RWPE2 (cell line): Measurements from ENCODE around the gene NR4A2.

Source experiments
- ATAC-seq: fragments of 200-7000 bp; cut with Tn5 transposase; 3 replicates; pipeline ENCODE4 v1.9.1; 2021; ENCODE audit warnings: low read depth
- DNase-seq: peaks from one replicate; pipeline ENCODE4 v3.0.0-alpha.2; 2020; ENCODE audit warnings: low spot score
- H3K27ac ChIP-seq: fragments of 450-650 bp; 2 replicates; pipeline ENCODE4 v1.5.1; 2017; ENCODE audit warnings: mild to moderate bottlenecking; ENCODE audit not compliant: poor library complexity, severe bottlenecking
- H3K27me3 ChIP-seq: fragments of 250-450 bp; sonication (Bioruptor Pico); 2 replicates; pipeline ENCODE4 v1.5.1; 2021; ENCODE audit warnings: mild to moderate bottlenecking, moderate library complexity; ENCODE audit not compliant: insufficient read depth, poor library complexity, severe bottlenecking
- H3K36me3 ChIP-seq: fragments of 250-450 bp; sonication (Bioruptor Pico); 2 replicates; pipeline ENCODE4 v1.5.1; 2020; ENCODE audit warnings: low read depth, mild to moderate bottlenecking, moderate library complexity
- H3K4me1 ChIP-seq: fragments of 250-450 bp; sonication (Bioruptor Pico); 2 replicates; pipeline ENCODE4 v1.5.1; 2021; ENCODE audit warnings: mild to moderate bottlenecking, moderate library complexity; ENCODE audit not compliant: insufficient read depth, poor library complexity, severe bottlenecking
- H3K4me3 ChIP-seq: fragments of 250-450 bp; sonication (Bioruptor Pico); 2 replicates; pipeline ENCODE4 v1.5.1; 2021; ENCODE audit warnings: mild to moderate bottlenecking, moderate library complexity; ENCODE audit not compliant: severe bottlenecking
- H3K9me3 ChIP-seq: fragments of 250-450 bp; sonication (Bioruptor Pico); 2 replicates; pipeline ENCODE4 v1.5.1; 2021; ENCODE audit warnings: mild to moderate bottlenecking, moderate library complexity; ENCODE audit not compliant: severe bottlenecking
- TF ChIP-seq, protein P1 (sequence below): fragments of 450-650 bp; IDR thresholded peaks from one replicate; pipeline ENCODE4 v1.5.1; 2017; ENCODE audit warnings: mild to moderate bottlenecking, moderate library complexity; ENCODE audit not compliant: poor library complexity, severe bottlenecking

The NR4A2 gene

DNA sequence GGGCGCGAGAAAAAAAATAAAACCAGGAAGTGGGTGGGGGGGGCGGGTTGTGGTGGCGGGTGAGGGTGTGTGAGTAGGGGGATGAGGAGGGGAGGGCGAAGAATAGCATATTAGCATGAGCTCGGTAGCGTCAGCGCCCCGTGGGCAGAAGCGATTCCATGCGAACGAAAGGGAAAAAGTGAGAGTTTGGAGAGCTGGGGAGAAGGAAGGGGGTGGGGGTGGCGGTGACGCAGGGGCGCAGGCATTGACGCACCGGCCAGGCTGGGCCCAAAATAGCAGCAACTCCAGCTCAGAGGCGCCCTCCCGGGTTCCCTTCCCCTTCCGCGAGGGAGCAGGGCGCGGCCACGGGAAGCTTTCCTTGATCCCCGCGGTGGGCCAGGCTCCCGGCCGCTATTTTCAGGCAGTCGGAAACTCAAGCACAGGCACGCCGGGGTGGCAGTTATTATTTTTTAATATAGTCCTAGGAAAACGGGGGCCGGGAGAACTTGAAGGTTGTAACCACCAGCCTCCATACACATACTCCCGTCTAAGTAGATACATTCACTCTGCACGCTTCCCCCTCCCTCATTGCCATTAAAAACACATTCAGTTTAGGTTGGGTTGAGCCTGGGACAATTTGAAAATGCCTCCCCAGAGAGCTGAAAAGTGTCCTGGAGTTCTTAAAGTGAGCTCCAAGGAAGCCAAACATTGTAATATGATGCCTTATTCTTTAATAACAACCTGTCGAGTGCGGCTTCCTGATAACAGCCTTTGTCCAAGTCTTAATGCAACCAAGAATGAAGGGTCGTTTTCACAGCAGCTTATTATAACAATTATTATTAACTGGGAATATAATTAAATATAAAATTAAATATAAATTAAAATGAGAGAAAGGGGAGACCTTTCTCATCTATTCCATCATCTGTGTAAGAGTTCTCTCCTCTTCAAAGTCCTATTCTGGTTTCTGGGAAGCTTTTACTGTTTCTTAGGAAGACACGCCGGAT lies 2.3 kb upstream of the NR4A2 start:
- Histone ChIP-seq H3K27ac (peak overlapping the region; percentile 79), H3K9me3 (no peaks in the 10 kb centered on the region), H3K4me1 (peaks cover 12% of the 10 kb centered on the region), H3K36me3 (no peaks in the 10 kb centered on the region), H3K27me3 (no peaks in the 10 kb centered on the region), H3K4me3 (peak overlapping the region; percentile 75)
- ATAC-seq (peak; percentile 62), DNase-seq (peak; percentile 85)
- TF ChIP-seq, protein P1, sequence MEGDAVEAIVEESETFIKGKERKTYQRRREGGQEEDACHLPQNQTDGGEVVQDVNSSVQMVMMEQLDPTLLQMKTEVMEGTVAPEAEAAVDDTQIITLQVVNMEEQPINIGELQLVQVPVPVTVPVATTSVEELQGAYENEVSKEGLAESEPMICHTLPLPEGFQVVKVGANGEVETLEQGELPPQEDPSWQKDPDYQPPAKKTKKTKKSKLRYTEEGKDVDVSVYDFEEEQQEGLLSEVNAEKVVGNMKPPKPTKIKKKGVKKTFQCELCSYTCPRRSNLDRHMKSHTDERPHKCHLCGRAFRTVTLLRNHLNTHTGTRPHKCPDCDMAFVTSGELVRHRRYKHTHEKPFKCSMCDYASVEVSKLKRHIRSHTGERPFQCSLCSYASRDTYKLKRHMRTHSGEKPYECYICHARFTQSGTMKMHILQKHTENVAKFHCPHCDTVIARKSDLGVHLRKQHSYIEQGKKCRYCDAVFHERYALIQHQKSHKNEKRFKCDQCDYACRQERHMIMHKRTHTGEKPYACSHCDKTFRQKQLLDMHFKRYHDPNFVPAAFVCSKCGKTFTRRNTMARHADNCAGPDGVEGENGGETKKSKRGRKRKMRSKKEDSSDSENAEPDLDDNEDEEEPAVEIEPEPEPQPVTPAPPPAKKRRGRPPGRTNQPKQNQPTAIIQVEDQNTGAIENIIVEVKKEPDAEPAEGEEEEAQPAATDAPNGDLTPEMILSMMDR: no peak

DNA sequence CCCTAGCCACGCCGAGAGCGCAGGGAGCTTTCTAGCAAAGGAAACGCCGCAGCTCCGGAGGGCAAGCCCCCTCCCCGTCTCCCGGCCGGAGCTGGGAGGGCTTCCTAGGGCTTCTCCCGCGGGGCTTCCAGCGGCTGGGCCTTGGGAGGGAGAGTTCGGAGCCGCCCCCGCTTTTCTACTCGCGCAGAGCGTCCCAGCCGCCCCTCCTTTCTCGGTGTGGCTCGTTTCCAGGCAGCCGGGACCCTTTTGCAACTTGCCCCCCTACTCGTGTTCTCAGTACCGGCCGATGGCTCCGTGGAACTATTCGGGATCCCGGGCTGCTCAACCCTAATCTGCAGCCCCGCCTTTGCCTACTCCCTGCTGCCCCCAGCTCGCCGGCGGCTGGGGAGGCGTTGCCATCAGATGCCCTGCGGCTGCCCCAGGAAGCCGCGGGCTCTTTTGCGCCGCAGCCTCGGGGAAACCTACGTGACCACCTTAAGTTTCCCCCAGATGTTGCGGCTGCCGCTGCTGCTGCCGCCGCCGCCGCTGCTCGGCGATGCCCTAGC lies 1.5 kb upstream of the NR4A2 start:
- Histone ChIP-seq H3K36me3 (no peaks in the 10 kb centered on the region), H3K9me3 (no peaks in the 10 kb centered on the region), H3K27ac (peak overlapping the region; percentile 79), H3K4me3 (peak overlapping the region; percentile 75), H3K4me1 (peaks cover 9% of the 10 kb centered on the region), H3K27me3 (no peaks in the 10 kb centered on the region)
- no peak for DNase-seq
- ATAC-seq: peak; percentile 3; the same call in 2 of the 3 replicates
- TF ChIP-seq, protein P1: no peak

DNA sequence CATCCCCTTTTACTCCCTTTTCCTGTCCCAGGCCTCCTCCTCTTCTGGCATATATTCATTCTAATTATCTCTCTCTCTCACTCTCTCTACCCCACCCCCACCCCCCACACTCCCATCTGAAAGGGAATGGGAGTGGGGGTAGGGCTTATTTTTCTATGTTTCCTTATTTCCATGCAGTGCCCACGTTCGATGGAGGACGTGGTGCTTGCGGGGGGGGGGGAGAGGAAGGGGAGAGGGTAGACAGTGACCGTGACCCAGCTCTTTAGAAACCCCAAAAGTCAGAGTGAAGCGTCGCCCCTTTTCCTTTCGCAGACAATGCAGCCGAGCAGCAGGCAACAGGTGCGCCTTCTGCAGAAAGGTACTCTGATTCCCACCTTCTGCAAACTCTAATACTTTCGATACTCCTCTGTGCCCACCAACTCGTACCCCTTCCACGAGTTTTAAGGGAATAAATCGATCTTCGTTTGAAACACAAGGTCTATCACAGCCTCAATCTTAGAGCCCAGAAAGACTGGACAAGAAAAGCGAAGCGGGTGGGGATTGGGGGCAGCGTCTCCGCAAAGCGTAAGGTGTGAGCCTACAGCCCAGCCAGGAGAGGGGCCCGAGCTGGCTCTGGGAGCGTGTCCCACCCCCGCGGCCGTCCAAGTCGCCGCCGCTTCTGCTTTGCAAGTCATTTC lies 891 bp upstream of the NR4A2 start:
- Histone ChIP-seq H3K27ac (peak overlapping the region; percentile 79), H3K36me3 (no peaks in the 10 kb centered on the region), H3K27me3 (no peaks in the 10 kb centered on the region), H3K4me3 (peak overlapping the region; percentile 75), H3K9me3 (no peaks in the 10 kb centered on the region), H3K4me1 (peaks cover 9% of the 10 kb centered on the region)
- TF ChIP-seq, protein P1: no peak
- ATAC-seq: peak; percentile 8; the same call in 1 of the 3 replicates
- peak; percentile 71 for DNase-seq

DNA sequence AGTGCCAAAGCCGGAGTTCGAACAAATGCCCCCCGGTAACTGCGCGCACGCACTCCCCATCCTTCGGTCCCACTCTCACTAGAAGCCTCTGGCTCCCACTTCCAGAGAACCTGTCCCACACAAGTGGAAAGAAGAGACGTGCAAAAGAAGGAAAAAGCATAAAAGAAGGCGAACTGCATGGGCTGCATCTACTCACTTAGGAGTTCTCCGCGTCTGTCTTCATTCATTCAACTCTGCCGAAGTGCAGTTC lies 312 bp downstream of the NR4A2 start:
- peak overlapping the region; percentile 79 for H3K27ac ChIP-seq
- DNase-seq: no peak
- ATAC-seq: peak; percentile 37
- peaks cover 9% of the 10 kb centered on the region for H3K4me1 ChIP-seq
- H3K36me3 ChIP-seq: no peaks in the 10 kb centered on the region
- TF ChIP-seq, protein P1: no peak
- no peaks in the 10 kb centered on the region for H3K9me3 ChIP-seq
- H3K27me3 ChIP-seq: no peaks in the 10 kb centered on the region
- H3K4me3 ChIP-seq: peak overlapping the region; percentile 75
